Astrocyte (in vitro differentiated cells and primary cell): ENCODE data around the gene HSPA8. TPM values are rescaled to one million over a fixed set of nuclear protein-coding genes. Genes with fewer than 3 reads are reported as not detected.

Experiments
- DNase-seq: peaks from one replicate; pipeline ENCODE4 v3.0.0-alpha.2; 2010; ENCODE audit warnings: low read depth
- FAIRE-seq: peaks from 2 replicates; lab custom pipeline; 2011; peaks lifted over from hg19 to GRCh38; lab: Jason Lieb, UNC
- H2AFZ ChIP-seq: 2 replicates; pipeline ENCODE4 v1.6.0; 2012; ENCODE audit warnings: low read depth, low read length, inconsistent platforms
- H3K27ac ChIP-seq: 2 replicates; pipeline ENCODE4 v1.5.1; 2011; ENCODE audit warnings: low read depth, low read length, inconsistent platforms
- H3K27me3 ChIP-seq: 2 replicates; pipeline ENCODE4 v1.6.0; 2011; ENCODE audit warnings: low read length, inconsistent platforms; ENCODE audit not compliant: insufficient read depth
- H3K36me3 ChIP-seq: 2 replicates; pipeline ENCODE4 v1.5.1; 2011; ENCODE audit warnings: low read length, inconsistent platforms; ENCODE audit not compliant: insufficient read depth
- H3K4me1 ChIP-seq: 2 replicates; pipeline ENCODE4 v1.5.1; 2011; ENCODE audit warnings: low read length, inconsistent platforms; ENCODE audit not compliant: insufficient read depth
- H3K4me2 ChIP-seq: 2 replicates; pipeline ENCODE4 v1.6.0; 2012; ENCODE audit warnings: low read length, inconsistent platforms
- H3K4me3 ChIP-seq: 2 replicates; pipeline ENCODE4 v1.5.1; 2011; ENCODE audit warnings: low read depth, mild to moderate bottlenecking, low read length, inconsistent platforms; ENCODE audit not compliant: insufficient read depth
- H3K79me2 ChIP-seq: 2 replicates; pipeline ENCODE4 v1.6.0; 2012; ENCODE audit warnings: mild to moderate bottlenecking, low read length, inconsistent platforms; ENCODE audit not compliant: insufficient read depth
- H3K9ac ChIP-seq: 2 replicates; pipeline ENCODE4 v1.6.0; 2012; ENCODE audit warnings: mild to moderate bottlenecking, low read length, inconsistent platforms
- H3K9me3 ChIP-seq: 2 replicates; pipeline ENCODE4 v1.5.1; 2012; ENCODE audit warnings: low read depth, mild to moderate bottlenecking, low read length, inconsistent platforms; ENCODE audit not compliant: insufficient read depth
- H4K20me1 ChIP-seq: 2 replicates; pipeline ENCODE4 v1.6.0; 2012; ENCODE audit warnings: low read length, inconsistent platforms; ENCODE audit not compliant: insufficient read depth
- H3K27ac Mint-ChIP-seq: one replicate; pipeline ENCODE4 v1.8.0; 2021; ENCODE audit warnings: mild to moderate bottlenecking, mixed read lengths; ENCODE audit not compliant: unreplicated experiment
- H3K27me3 Mint-ChIP-seq: one replicate; pipeline ENCODE4 v1.8.0; 2021; ENCODE audit warnings: low read depth, mixed read lengths; ENCODE audit not compliant: unreplicated experiment
- H3K36me3 Mint-ChIP-seq: one replicate; pipeline ENCODE4 v1.8.0; 2021; ENCODE audit warnings: low read depth, mixed read lengths; ENCODE audit not compliant: unreplicated experiment
- H3K4me1 Mint-ChIP-seq: one replicate; pipeline ENCODE4 v1.8.0; 2021; ENCODE audit warnings: low read depth, mixed read lengths; ENCODE audit not compliant: unreplicated experiment
- H3K4me3 Mint-ChIP-seq: one replicate; pipeline ENCODE4 v1.8.0; 2021; ENCODE audit warnings: mild to moderate bottlenecking, moderate library complexity, mixed read lengths; ENCODE audit not compliant: unreplicated experiment
- H3K9me3 Mint-ChIP-seq: one replicate; pipeline ENCODE4 v1.8.0; 2021; ENCODE audit warnings: mild to moderate bottlenecking, mixed read lengths; ENCODE audit not compliant: unreplicated experiment
- CTCF ChIP-seq: IDR thresholded peaks from 2 replicates; pipeline ENCODE4 v1.5.1; 2011; ENCODE audit warnings: low read depth, mild to moderate bottlenecking, inconsistent platforms, low read length, moderate library complexity; ENCODE audit not compliant: insufficient read depth
- EZH2 ChIP-seq: IDR thresholded peaks from 2 replicates; pipeline ENCODE4 v1.6.1; 2012; ENCODE audit warnings: mild to moderate bottlenecking, low read length, inconsistent platforms; ENCODE audit not compliant: insufficient read depth
- total RNA-seq: library from RNA; stranded (reverse); gene quantifications from 2 replicates; pipeline ENCODE4 v1.2.1, GENCODE V29; 2021

Gene HSPA8
- total RNA-seq, 1 donor from 2014 or later = 1,502 TPM

DNA sequence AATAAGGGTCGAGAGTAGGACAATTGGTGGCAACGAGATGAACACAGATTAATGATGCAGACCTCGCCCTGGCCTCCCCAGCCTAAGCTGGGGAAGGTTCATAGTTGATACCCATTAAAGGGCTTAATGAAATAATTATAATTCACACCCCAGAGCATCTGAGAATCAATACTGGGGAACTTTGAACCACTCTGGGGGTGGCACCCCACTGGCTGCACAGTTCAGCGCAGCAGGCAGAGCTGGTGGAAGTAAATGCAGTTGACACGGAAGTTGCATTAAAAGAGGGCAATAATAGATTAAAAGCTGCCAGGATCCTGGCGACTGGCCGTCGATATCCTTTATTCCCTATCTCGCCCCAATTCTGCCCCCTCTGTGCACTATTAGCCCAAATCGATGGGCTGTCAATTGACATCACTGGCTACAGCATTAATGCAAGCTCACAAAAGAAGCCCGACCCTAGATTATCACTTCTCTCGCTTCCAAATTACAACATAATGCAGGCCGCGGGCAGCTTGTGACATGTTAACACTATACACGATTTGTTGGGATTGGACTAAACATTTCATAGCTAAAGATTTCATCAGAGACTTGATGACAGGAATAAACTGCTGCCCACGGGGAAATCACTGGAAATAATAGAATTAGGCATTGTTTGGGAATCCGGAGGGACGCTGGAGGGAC lies 14.5 kb downstream of the HSPA8 start:
- no peak overlapping the region for H3K4me2 ChIP-seq

DNA sequence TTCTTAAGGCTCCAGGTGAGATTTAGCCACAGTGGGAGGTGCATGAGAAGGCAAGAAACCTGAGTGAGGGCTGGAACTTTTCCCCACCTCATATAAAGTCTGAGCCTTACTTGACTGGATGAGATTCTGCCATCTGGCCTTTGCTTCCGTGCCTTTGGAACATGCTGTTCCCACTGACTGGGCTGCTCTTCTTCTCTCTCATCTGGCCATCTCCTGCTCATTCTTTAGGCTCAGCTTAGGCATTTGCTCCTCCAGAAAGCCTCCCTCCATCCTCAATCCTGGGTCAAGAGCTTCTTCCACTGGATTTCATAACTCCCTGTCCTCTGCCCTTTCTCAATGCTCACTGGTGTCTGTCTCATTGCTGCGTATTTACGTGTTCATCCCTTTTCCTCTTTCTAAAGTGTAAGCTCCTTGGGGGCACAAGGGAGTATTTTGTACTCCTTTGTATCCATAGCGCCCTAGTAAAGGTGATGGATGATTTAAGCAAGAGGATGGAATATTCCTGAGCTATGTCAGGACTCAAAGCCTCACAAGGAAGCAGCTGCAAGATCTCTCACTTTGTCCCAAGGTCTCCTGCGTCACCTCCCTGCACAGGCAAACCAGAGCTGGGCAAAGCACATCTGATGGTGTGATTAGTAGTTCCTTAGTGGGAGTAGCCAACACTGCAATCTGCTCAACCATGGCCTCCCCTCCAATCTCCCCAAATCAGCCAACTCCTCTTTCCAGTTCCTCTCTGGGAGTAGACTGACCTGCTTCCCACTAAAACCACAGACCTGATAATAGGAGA lies 15.3 kb downstream of the HSPA8 start:
- DNase-seq (no peak), FAIRE-seq (no peak)
- H3K4me2 ChIP-seq = no peak overlapping the region
- no peak overlapping the region for H3K9ac ChIP-seq
- H3K4me3 Mint-ChIP-seq = no peak overlapping the region
- no peaks in the 10 kb centered on the region for H3K9me3 ChIP-seq
- H3K27ac Mint-ChIP-seq = no peak overlapping the region
- no peak for TF ChIP-seq EZH2
- no peak for TF ChIP-seq CTCF
- H3K27me3 ChIP-seq = no peaks in the 10 kb centered on the region
- no peaks in the 10 kb centered on the region for H4K20me1 ChIP-seq
- H3K79me2 ChIP-seq = no peaks in the 10 kb centered on the region
- H3K9me3 Mint-ChIP-seq = no peaks in the 10 kb centered on the region
- no peak overlapping the region for H3K4me3 ChIP-seq
- no peaks in the 10 kb centered on the region for H3K4me1 ChIP-seq
- H3K36me3 Mint-ChIP-seq = no peaks in the 10 kb centered on the region
- H3K4me1 Mint-ChIP-seq = no peaks in the 10 kb centered on the region
- no peaks in the 10 kb centered on the region for H3K27me3 Mint-ChIP-seq
- H3K36me3 ChIP-seq = no peaks in the 10 kb centered on the region
- no peak overlapping the region for H3K27ac ChIP-seq
- H2AFZ ChIP-seq = no peak overlapping the region

More for the DNA sequence above, 14.5 kb downstream of the HSPA8 start:
- no peak overlapping the region for H3K4me3 ChIP-seq
- H3K27ac ChIP-seq = no peak overlapping the region
- no peak for TF ChIP-seq CTCF
- TF ChIP-seq EZH2 = no peak
- Mint-ChIP-seq H3K36me3 (no peaks in the 10 kb centered on the region), H3K27me3 (no peaks in the 10 kb centered on the region), H3K27ac (no peak overlapping the region), H3K4me1 (no peaks in the 10 kb centered on the region), H3K9me3 (no peaks in the 10 kb centered on the region), H3K4me3 (no peak overlapping the region)
- no peaks in the 10 kb centered on the region for H4K20me1 ChIP-seq
- H3K9me3 ChIP-seq = no peaks in the 10 kb centered on the region
- DNase-seq (no peak), FAIRE-seq (no peak)
- H3K79me2 ChIP-seq = no peaks in the 10 kb centered on the region
- no peak overlapping the region for H2AFZ ChIP-seq
- no peaks in the 10 kb centered on the region for H3K36me3 ChIP-seq
- H3K4me1 ChIP-seq = no peaks in the 10 kb centered on the region
- no peak overlapping the region for H3K9ac ChIP-seq
- H3K27me3 ChIP-seq = no peaks in the 10 kb centered on the region

DNA sequence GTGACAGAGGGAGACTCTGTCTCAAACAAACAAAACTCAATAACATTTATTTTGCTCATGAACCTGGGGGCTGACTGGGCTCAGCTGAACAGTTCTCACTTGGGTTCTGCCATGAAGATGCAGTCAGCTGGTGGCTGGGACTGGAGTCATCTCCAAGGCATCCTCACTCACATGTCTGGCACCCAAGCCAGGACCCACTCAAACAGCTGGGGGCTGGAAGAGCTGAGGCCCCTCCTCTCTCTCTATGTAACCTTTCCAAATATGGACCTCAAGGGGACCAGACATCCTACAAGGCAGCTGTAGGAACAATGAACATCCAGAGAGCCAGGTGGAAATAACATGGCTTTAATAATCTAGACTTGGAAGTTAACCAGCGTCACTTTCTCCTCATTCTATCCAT lies 16.8 kb downstream of the HSPA8 start:
- H2AFZ ChIP-seq = no peak overlapping the region
- Mint-ChIP-seq H3K36me3 (no peaks in the 10 kb centered on the region), H3K9me3 (no peaks in the 10 kb centered on the region), H3K27me3 (peaks cover 2% of the 10 kb centered on the region), H3K4me1 (no peaks in the 10 kb centered on the region), H3K4me3 (no peak overlapping the region), H3K27ac (no peak overlapping the region)
- no peaks in the 10 kb centered on the region for H3K36me3 ChIP-seq
- H3K4me2 ChIP-seq = no peak overlapping the region
- no peak overlapping the region for H3K9ac ChIP-seq
- H3K79me2 ChIP-seq = no peaks in the 10 kb centered on the region
- no peak for TF ChIP-seq CTCF
- no peak for TF ChIP-seq EZH2
- no peaks in the 10 kb centered on the region for H3K27me3 ChIP-seq
- FAIRE-seq (no peak), DNase-seq (no peak)
- no peak overlapping the region for H3K27ac ChIP-seq
- H3K4me3 ChIP-seq = no peak overlapping the region
- no peaks in the 10 kb centered on the region for H4K20me1 ChIP-seq
- no peaks in the 10 kb centered on the region for H3K4me1 ChIP-seq
- no peaks in the 10 kb centered on the region for H3K9me3 ChIP-seq
